Erythroblast (primary cell): ENCODE measurements around the gene PAOX.

ENCODE experiments used
- GATA1 ChIP-seq: IDR thresholded peaks from 2 replicates; pipeline ENCODE4 v1.6.1; 2011; ENCODE audit warnings: low read depth, mild to moderate bottlenecking, control low read depth, low read length, moderate library complexity
- POLR2A ChIP-seq: IDR thresholded peaks from 2 replicates; pipeline ENCODE4 v1.6.1; 2011; ENCODE audit warnings: mild to moderate bottlenecking, low read length

- no peak for TF ChIP-seq POLR2A
- TF ChIP-seq GATA1, result no peak
Measured at GRCh38 chr10:133358162-133358924, 20.7 kb upstream of the PAOX start.
